Adrenal gland (tissue), 5 donors: Measurements from ENCODE around the gene HMGCS2.

ENCODE experiments used
- CTCF ChIP-seq, 6 experiments: fragments of 450-650 bp in 4 of 6; fragments of 200-600 bp in 2 of 6; sonication (generic) in 1 of 6; IDR thresholded peaks; 1 replicate in 5 of 6; 2 replicates in 1 of 6; pipeline versions ENCODE4 v1.5.1 to v1.8.0; 2016 to 2021; ENCODE audit warnings: antibody characterized with exemption in 6 of 6, mild to moderate bottlenecking in 2 of 6, moderate library complexity in 1 of 6
- POLR2A ChIP-seq, 2 donors: fragments of 450-650 bp; IDR thresholded peaks; one replicate each; pipeline ENCODE4 v1.6.1; 2017; ENCODE audit warnings: antibody characterized with exemption in 2 of 2, mild to moderate bottlenecking in 2 of 2, moderate library complexity in 1 of 2
- donor health status: DM: no; HTN: no; CAD: no.

GRCh38 chr1:119743308-119743707 is 25.4 kb downstream of the HMGCS2 start:
- TF ChIP-seq CTCF (IDR thresholded peaks at IDR 0.05) (no peak), POLR2A (IDR thresholded peaks at IDR 0.05) (no peak)
